CD4-positive, alpha-beta T cell treated with Interleukin-21 for 1 hour (primary cell): ENCODE measurements around the gene CTNNA2.

Experiments used
- DNase-seq: peaks from one replicate; pipeline ENCODE4 v3.0.0-alpha.2; 2020

Gene CTNNA2

GRCh38 chr2:79793006-79793405, 280.2 kb downstream of the CTNNA2 start:
- DNase-seq = no peak

GRCh38 chr2:79796641-79797040, 283.8 kb downstream of the CTNNA2 start:
- no peak for DNase-seq

- DNase-seq = no peak
Observed at GRCh38 chr2:79798776-79799175, 285.9 kb downstream of the CTNNA2 start.

- no peak for DNase-seq
Observed at GRCh38 chr2:79799729-79800128, 286.9 kb downstream of the CTNNA2 start.

- DNase-seq = no peak
Observed at GRCh38 chr2:79801082-79801481, 288.2 kb downstream of the CTNNA2 start.

GRCh38 chr2:79817288-79817687, 304.4 kb downstream of the CTNNA2 start:
- DNase-seq = no peak

- DNase-seq = no peak
Observed at GRCh38 chr2:79820281-79820680, 307.4 kb downstream of the CTNNA2 start.

GRCh38 chr2:79822136-79822535, 309.3 kb downstream of the CTNNA2 start:
- DNase-seq = no peak

- DNase-seq = no peak
Observed at GRCh38 chr2:79824086-79824786, 311.4 kb downstream of the CTNNA2 start.

- no peak for DNase-seq
Observed at GRCh38 chr2:79827881-79828280, 315.0 kb downstream of the CTNNA2 start.

- no peak for DNase-seq
Observed at GRCh38 chr2:79830501-79830900, 317.6 kb downstream of the CTNNA2 start.

GRCh38 chr2:79831961-79832360, 319.1 kb downstream of the CTNNA2 start:
- no peak for DNase-seq

GRCh38 chr2:79832511-79833234, 319.8 kb downstream of the CTNNA2 start:
- DNase-seq = no peak

- no peak for DNase-seq
Observed at GRCh38 chr2:79833235-79833878, 320.5 kb downstream of the CTNNA2 start.

- DNase-seq = no peak
Observed at GRCh38 chr2:79835911-79836310, 323.1 kb downstream of the CTNNA2 start.

- DNase-seq = no peak
Observed at GRCh38 chr2:79844011-79844410, 331.2 kb downstream of the CTNNA2 start.

- DNase-seq = no peak
Observed at GRCh38 chr2:79846878-79847277, 334.0 kb downstream of the CTNNA2 start.

- DNase-seq = no peak
Observed at GRCh38 chr2:79849241-79849640, 336.4 kb downstream of the CTNNA2 start.

- DNase-seq = no peak
Observed at GRCh38 chr2:79849949-79850348, 337.1 kb downstream of the CTNNA2 start.

GRCh38 chr2:79850912-79851311, 338.1 kb downstream of the CTNNA2 start:
- no peak for DNase-seq

- no peak for DNase-seq
Observed at GRCh38 chr2:79855264-79856006, 342.6 kb downstream of the CTNNA2 start.

- no peak for DNase-seq
Observed at GRCh38 chr2:79857888-79858287, 345.0 kb downstream of the CTNNA2 start.
